OCI-LY3 (cell line): ENCODE data around the gene SNX6.

Source experiments
- H2AFZ ChIP-seq: fragments of 200-600, 300-600 bp; shearing (Covaris generic); 2 replicates; pipeline ENCODE4 v1.6.0; 2014; ENCODE audit warnings: antibody characterized with exemption, low read depth, low read length
- H3K27ac ChIP-seq: fragments of 200-600, 300-600 bp; sonication (generic); 2 replicates; pipeline ENCODE4 v1.5.1; 2014; ENCODE audit warnings: mild to moderate bottlenecking, low read length, moderate library complexity, mixed read lengths
- H3K27me3 ChIP-seq: fragments of 200-600, 300-600 bp; sonication (generic); 2 replicates; pipeline ENCODE4 v1.6.1; 2014; ENCODE audit warnings: low read depth, low read length, mixed read lengths
- H3K36me3 ChIP-seq: fragments of 200-600, 300-600 bp; sonication (generic); replicated peaks from 2 replicates; pipeline ENCODE3; 2014; ENCODE audit warnings: low read depth, low read length, mixed read lengths
- H3K4me1 ChIP-seq: fragments of 300-600, 200-600 bp; sonication (generic); 2 replicates; pipeline ENCODE4 v1.6.1; 2014; ENCODE audit warnings: low read length, mixed read lengths
- H3K4me2 ChIP-seq: fragments of 200-600, 300-600 bp; sonication (generic); 2 replicates; pipeline ENCODE4 v1.6.1; 2014; ENCODE audit warnings: low read length, mixed read lengths
- H3K4me3 ChIP-seq: fragments of 300-600, 200-600 bp; sonication (generic); 2 replicates; pipeline ENCODE4 v1.5.1; 2014; ENCODE audit warnings: antibody characterized with exemption, mild to moderate bottlenecking, low read length, moderate library complexity
- H3K79me2 ChIP-seq: fragments of 300-600, 200-600 bp; shearing (Covaris generic); 2 replicates; pipeline ENCODE4 v1.6.1; 2014; ENCODE audit warnings: mild to moderate bottlenecking, low read length, mixed read lengths
- H3K9ac ChIP-seq: fragments of 300-600, 200-600 bp; shearing (Covaris generic); 2 replicates; pipeline ENCODE4 v1.6.0; 2014; ENCODE audit warnings: mild to moderate bottlenecking, low read length, moderate library complexity
- H3K9me3 ChIP-seq: fragments of 200-600, 300-600 bp; shearing (Covaris generic); 2 replicates; pipeline ENCODE4 v1.6.1; 2014; ENCODE audit warnings: low read length, mixed read lengths; ENCODE audit not compliant: insufficient read depth
- H4K20me1 ChIP-seq: fragments of 200-600, 300-600 bp; sonication (generic); 2 replicates; pipeline ENCODE4 v1.6.1; 2016; ENCODE audit warnings: low read length, mixed read lengths; ENCODE audit not compliant: insufficient read depth
- EZH2phosphoT487 ChIP-seq: fragments of 200-600 bp; shearing (Covaris generic); IDR thresholded peaks from 2 replicates; pipeline ENCODE4 v1.6.1; 2018; ENCODE audit warnings: antibody characterized with exemption, mixed run types, low read depth
- TF ChIP-seq, protein P1 (sequence below): fragments of 200-600, 300-600 bp; sonication (generic); IDR thresholded peaks from 2 replicates; pipeline ENCODE4 v1.5.1; 2014; ENCODE audit warnings: antibody characterized with exemption, low read length, low read depth

Gene SNX6

DNA sequence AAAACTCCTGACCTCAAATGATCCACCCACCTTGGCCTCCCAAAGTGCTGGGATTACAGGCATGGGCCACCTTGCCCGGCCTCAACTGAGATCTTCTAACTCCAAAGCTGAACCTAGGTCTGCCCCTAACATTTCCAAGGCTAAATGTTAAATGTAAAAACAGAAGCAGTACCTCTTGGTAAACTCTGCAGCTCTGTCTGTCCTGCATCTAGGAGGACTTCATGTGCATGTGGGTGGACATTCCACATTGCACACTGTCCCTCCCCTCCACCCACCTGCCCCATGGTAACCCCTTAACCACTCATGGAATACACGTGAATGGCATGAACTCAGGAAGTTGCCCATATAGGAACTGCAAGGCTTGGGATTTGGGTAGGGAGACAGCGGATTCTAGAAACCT is 33.1 kb downstream of the SNX6 start:
- Histone ChIP-seq H3K9ac (no peak overlapping the region), H3K4me2 (no peak overlapping the region), H3K27me3 (no peaks in the 10 kb centered on the region), H3K9me3 (no peaks in the 10 kb centered on the region), H3K4me3 (no peak overlapping the region), H3K27ac (no peak overlapping the region), H4K20me1 (no peaks in the 10 kb centered on the region), H3K36me3 (peaks cover 37% of the 10 kb centered on the region), H3K4me1 (no peaks in the 10 kb centered on the region), H3K79me2 (no peaks in the 10 kb centered on the region), H2AFZ (no peak overlapping the region)
- no peak for TF ChIP-seq EZH2phosphoT487
- TF ChIP-seq, protein P1, sequence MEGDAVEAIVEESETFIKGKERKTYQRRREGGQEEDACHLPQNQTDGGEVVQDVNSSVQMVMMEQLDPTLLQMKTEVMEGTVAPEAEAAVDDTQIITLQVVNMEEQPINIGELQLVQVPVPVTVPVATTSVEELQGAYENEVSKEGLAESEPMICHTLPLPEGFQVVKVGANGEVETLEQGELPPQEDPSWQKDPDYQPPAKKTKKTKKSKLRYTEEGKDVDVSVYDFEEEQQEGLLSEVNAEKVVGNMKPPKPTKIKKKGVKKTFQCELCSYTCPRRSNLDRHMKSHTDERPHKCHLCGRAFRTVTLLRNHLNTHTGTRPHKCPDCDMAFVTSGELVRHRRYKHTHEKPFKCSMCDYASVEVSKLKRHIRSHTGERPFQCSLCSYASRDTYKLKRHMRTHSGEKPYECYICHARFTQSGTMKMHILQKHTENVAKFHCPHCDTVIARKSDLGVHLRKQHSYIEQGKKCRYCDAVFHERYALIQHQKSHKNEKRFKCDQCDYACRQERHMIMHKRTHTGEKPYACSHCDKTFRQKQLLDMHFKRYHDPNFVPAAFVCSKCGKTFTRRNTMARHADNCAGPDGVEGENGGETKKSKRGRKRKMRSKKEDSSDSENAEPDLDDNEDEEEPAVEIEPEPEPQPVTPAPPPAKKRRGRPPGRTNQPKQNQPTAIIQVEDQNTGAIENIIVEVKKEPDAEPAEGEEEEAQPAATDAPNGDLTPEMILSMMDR, result no peak

DNA sequence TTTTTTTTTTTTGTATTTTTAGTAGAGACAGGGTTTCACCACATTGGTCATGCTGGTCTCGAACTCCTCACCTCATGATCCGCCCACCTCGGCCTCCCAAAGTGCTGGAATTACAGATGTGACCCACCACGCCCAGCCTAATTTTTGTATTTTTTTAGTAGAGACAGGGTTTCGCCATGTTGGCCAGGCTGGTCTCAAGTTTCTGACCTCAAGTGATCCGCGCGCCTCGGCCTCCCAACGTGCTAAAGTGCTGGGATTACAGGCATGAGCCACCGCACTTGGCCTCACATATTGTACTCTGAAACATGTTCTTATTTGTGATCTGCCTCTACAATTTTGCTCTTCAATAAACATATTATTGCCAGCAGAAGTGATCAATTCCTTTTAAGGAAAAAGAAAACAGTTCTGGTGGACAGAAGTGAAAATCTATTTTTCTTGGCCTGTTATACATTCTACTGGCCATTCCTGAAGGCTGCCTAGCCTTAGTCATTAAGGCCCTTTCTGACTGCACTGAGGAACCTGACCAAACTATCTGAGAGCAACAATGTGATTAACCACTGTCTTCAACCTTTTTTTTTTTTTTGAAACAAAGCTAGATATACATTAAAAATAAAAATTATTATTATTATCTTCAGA is 36.1 kb downstream of the SNX6 start:
- no peaks in the 10 kb centered on the region for H3K9me3 ChIP-seq
- no peak overlapping the region for H3K9ac ChIP-seq
- no peaks in the 10 kb centered on the region for H3K79me2 ChIP-seq
- TF ChIP-seq EZH2phosphoT487, result no peak
- TF ChIP-seq, protein P1, result no peak
- peaks cover 39% of the 10 kb centered on the region for H3K36me3 ChIP-seq
- H3K4me2 ChIP-seq, result no peak overlapping the region
- H3K4me3 ChIP-seq, result no peak overlapping the region
- no peaks in the 10 kb centered on the region for H4K20me1 ChIP-seq
- H2AFZ ChIP-seq, result no peak overlapping the region
- no peaks in the 10 kb centered on the region for H3K27me3 ChIP-seq
- H3K27ac ChIP-seq, result no peak overlapping the region
- no peaks in the 10 kb centered on the region for H3K4me1 ChIP-seq

DNA sequence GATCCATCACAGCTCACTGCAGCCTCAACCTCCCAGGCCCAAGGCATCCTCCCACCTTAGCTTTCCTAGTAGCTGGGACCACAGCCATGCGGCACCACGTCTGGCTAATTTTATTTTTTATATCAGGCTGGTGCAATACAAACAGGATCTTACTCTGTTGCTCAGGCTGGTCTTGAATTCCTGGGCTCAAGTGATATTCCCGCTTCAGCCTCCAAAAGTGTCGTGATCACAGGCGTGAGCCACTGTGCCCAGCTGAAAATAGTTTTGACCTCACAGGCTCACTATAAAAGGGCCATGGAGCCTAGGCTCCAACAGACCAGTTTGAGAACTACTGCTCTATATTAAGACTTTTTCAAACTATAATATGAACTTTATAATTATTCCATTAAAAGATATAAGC is 37.3 kb downstream of the SNX6 start:
- no peaks in the 10 kb centered on the region for H4K20me1 ChIP-seq
- no peak overlapping the region for H3K4me2 ChIP-seq
- H3K9ac ChIP-seq, result no peak overlapping the region
- H3K4me1 ChIP-seq, result no peaks in the 10 kb centered on the region
- peaks cover 33% of the 10 kb centered on the region for H3K36me3 ChIP-seq
- H3K9me3 ChIP-seq, result no peaks in the 10 kb centered on the region
- H2AFZ ChIP-seq, result no peak overlapping the region
- H3K79me2 ChIP-seq, result no peaks in the 10 kb centered on the region
- H3K4me3 ChIP-seq, result no peak overlapping the region
- H3K27me3 ChIP-seq, result no peaks in the 10 kb centered on the region
- TF ChIP-seq, protein P1, result no peak
- TF ChIP-seq EZH2phosphoT487, result no peak
- no peak overlapping the region for H3K27ac ChIP-seq

DNA sequence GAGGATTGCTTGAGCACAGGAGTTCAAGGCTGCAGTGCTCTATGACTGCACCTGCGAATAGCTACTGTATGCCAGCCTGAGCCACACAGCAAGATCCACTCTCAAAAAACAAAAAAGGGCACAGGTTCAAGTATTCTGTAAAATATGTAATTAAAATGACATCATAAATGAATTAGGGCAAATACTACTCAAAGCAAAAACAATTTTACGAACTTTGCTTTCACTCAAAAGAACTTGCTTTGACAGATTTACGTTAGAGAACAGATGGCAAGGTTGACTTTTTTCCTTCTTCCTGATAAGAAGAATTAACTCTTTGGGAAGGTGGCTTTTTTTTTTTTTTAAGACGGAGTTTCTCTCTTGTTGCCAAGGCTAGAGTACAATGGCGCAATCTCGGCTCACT is 46.4 kb downstream of the SNX6 start:
- Histone ChIP-seq H3K79me2 (no peaks in the 10 kb centered on the region), H3K27me3 (no peaks in the 10 kb centered on the region), H4K20me1 (no peaks in the 10 kb centered on the region), H3K9ac (no peak overlapping the region), H3K4me3 (no peak overlapping the region), H3K27ac (no peak overlapping the region), H2AFZ (no peak overlapping the region), H3K4me1 (peaks cover 9% of the 10 kb centered on the region), H3K4me2 (no peak overlapping the region), H3K9me3 (no peaks in the 10 kb centered on the region), H3K36me3 (peaks cover 28% of the 10 kb centered on the region)
- TF ChIP-seq EZH2phosphoT487, result no peak
- TF ChIP-seq, protein P1, result no peak
